Astrocyte (in vitro differentiated cells and primary cell): ENCODE measurements around the gene HSF2. TPM values are rescaled to one million over a fixed set of nuclear protein-coding genes. Genes with fewer than 3 reads are reported as not detected.

ENCODE experiments used
- DNase-seq: peaks from one replicate; pipeline ENCODE4 v3.0.0-alpha.2; 2010; ENCODE audit warnings: low read depth
- FAIRE-seq: peaks from 2 replicates; lab custom pipeline; 2011; peaks lifted over from hg19 to GRCh38; lab: Jason Lieb, UNC
- H2AFZ ChIP-seq: 2 replicates; pipeline ENCODE4 v1.6.0; 2012; ENCODE audit warnings: low read depth, low read length, inconsistent platforms
- H3K27ac ChIP-seq: 2 replicates; pipeline ENCODE4 v1.5.1; 2011; ENCODE audit warnings: low read depth, low read length, inconsistent platforms
- H3K27me3 ChIP-seq: 2 replicates; pipeline ENCODE4 v1.6.0; 2011; ENCODE audit warnings: low read length, inconsistent platforms; ENCODE audit not compliant: insufficient read depth
- H3K36me3 ChIP-seq: 2 replicates; pipeline ENCODE4 v1.5.1; 2011; ENCODE audit warnings: low read length, inconsistent platforms; ENCODE audit not compliant: insufficient read depth
- H3K4me1 ChIP-seq: 2 replicates; pipeline ENCODE4 v1.5.1; 2011; ENCODE audit warnings: low read length, inconsistent platforms; ENCODE audit not compliant: insufficient read depth
- H3K4me2 ChIP-seq: 2 replicates; pipeline ENCODE4 v1.6.0; 2012; ENCODE audit warnings: low read length, inconsistent platforms
- H3K4me3 ChIP-seq: 2 replicates; pipeline ENCODE4 v1.5.1; 2011; ENCODE audit warnings: low read depth, mild to moderate bottlenecking, low read length, inconsistent platforms; ENCODE audit not compliant: insufficient read depth
- H3K79me2 ChIP-seq: 2 replicates; pipeline ENCODE4 v1.6.0; 2012; ENCODE audit warnings: mild to moderate bottlenecking, low read length, inconsistent platforms; ENCODE audit not compliant: insufficient read depth
- H3K9ac ChIP-seq: 2 replicates; pipeline ENCODE4 v1.6.0; 2012; ENCODE audit warnings: mild to moderate bottlenecking, low read length, inconsistent platforms
- H3K9me3 ChIP-seq: 2 replicates; pipeline ENCODE4 v1.5.1; 2012; ENCODE audit warnings: low read depth, mild to moderate bottlenecking, low read length, inconsistent platforms; ENCODE audit not compliant: insufficient read depth
- H4K20me1 ChIP-seq: 2 replicates; pipeline ENCODE4 v1.6.0; 2012; ENCODE audit warnings: low read length, inconsistent platforms; ENCODE audit not compliant: insufficient read depth
- H3K27ac Mint-ChIP-seq: one replicate; pipeline ENCODE4 v1.8.0; 2021; ENCODE audit warnings: mild to moderate bottlenecking, mixed read lengths; ENCODE audit not compliant: unreplicated experiment
- H3K27me3 Mint-ChIP-seq: one replicate; pipeline ENCODE4 v1.8.0; 2021; ENCODE audit warnings: low read depth, mixed read lengths; ENCODE audit not compliant: unreplicated experiment
- H3K36me3 Mint-ChIP-seq: one replicate; pipeline ENCODE4 v1.8.0; 2021; ENCODE audit warnings: low read depth, mixed read lengths; ENCODE audit not compliant: unreplicated experiment
- H3K4me1 Mint-ChIP-seq: one replicate; pipeline ENCODE4 v1.8.0; 2021; ENCODE audit warnings: low read depth, mixed read lengths; ENCODE audit not compliant: unreplicated experiment
- H3K4me3 Mint-ChIP-seq: one replicate; pipeline ENCODE4 v1.8.0; 2021; ENCODE audit warnings: mild to moderate bottlenecking, moderate library complexity, mixed read lengths; ENCODE audit not compliant: unreplicated experiment
- H3K9me3 Mint-ChIP-seq: one replicate; pipeline ENCODE4 v1.8.0; 2021; ENCODE audit warnings: mild to moderate bottlenecking, mixed read lengths; ENCODE audit not compliant: unreplicated experiment
- CTCF ChIP-seq: IDR thresholded peaks from 2 replicates; pipeline ENCODE4 v1.5.1; 2011; ENCODE audit warnings: low read depth, mild to moderate bottlenecking, inconsistent platforms, low read length, moderate library complexity; ENCODE audit not compliant: insufficient read depth
- EZH2 ChIP-seq: IDR thresholded peaks from 2 replicates; pipeline ENCODE4 v1.6.1; 2012; ENCODE audit warnings: mild to moderate bottlenecking, low read length, inconsistent platforms; ENCODE audit not compliant: insufficient read depth
- total RNA-seq: library from RNA; stranded (reverse); gene quantifications from 2 replicates; pipeline ENCODE4 v1.2.1, GENCODE V29; 2021

The HSF2 gene
- total RNA-seq, 1 donor from 2014 or later: 9.2 TPM

GRCh38 chr6:122445274-122445673 lies 45.8 kb downstream of the HSF2 start:
- Histone ChIP-seq H3K27me3 (no peaks in the 10 kb centered on the region), H3K9me3 (no peaks in the 10 kb centered on the region), H4K20me1 (peaks cover 9% of the 10 kb centered on the region), H3K79me2 (peaks cover 7% of the 10 kb centered on the region), H3K36me3 (peaks cover 37% of the 10 kb centered on the region), H3K4me1 (no peaks in the 10 kb centered on the region), H3K4me2 (no peak overlapping the region), H2AFZ (no peak overlapping the region), H3K27ac (no peak overlapping the region), H3K4me3 (no peak overlapping the region), H3K9ac (no peak overlapping the region)
- Mint-ChIP-seq H3K27me3 (no peaks in the 10 kb centered on the region), H3K4me3 (no peak overlapping the region), H3K27ac (no peak overlapping the region), H3K36me3 (peaks cover 20% of the 10 kb centered on the region), H3K4me1 (peaks cover 7% of the 10 kb centered on the region), H3K9me3 (no peaks in the 10 kb centered on the region)
- DNase-seq (no peak), FAIRE-seq (no peak)
- TF ChIP-seq CTCF (no peak), EZH2 (no peak)

DNA sequence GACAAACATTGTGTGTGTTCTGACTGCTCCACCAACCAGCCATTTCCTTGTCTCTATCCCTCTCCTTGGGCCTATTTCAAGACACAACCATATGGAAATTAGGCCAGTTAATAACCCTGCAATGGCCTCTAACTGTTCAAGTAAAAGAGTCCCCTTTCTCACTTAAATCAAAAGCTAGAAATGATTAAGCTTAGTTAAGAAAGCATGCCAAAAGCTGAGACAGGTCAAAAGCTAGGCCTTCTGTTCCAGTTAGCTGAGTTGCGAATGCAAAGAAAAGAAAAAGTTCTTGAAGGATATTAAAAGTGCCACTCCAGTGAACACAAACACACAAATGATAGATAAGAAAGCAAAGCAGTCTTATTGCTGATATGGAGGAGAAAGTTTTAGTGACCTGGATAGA lies 49.6 kb downstream of the HSF2 start:
- Mint-ChIP-seq H3K36me3 (peaks cover 13% of the 10 kb centered on the region), H3K4me1 (peaks cover 7% of the 10 kb centered on the region), H3K9me3 (no peaks in the 10 kb centered on the region), H3K27ac (no peak overlapping the region), H3K27me3 (no peaks in the 10 kb centered on the region), H3K4me3 (no peak overlapping the region)
- peaks cover 55% of the 10 kb centered on the region for H3K36me3 ChIP-seq
- H3K9me3 ChIP-seq: no peaks in the 10 kb centered on the region
- FAIRE-seq (no peak), DNase-seq (no peak)
- H4K20me1 ChIP-seq: peaks cover 13% of the 10 kb centered on the region
- no peak for TF ChIP-seq CTCF
- no peak overlapping the region for H2AFZ ChIP-seq
- no peaks in the 10 kb centered on the region for H3K4me1 ChIP-seq
- H3K4me3 ChIP-seq: no peak overlapping the region
- no peak overlapping the region for H3K27ac ChIP-seq
- H3K27me3 ChIP-seq: no peaks in the 10 kb centered on the region
- H3K79me2 ChIP-seq: peaks cover 11% of the 10 kb centered on the region
- H3K4me2 ChIP-seq: no peak overlapping the region
- no peak overlapping the region for H3K9ac ChIP-seq

DNA sequence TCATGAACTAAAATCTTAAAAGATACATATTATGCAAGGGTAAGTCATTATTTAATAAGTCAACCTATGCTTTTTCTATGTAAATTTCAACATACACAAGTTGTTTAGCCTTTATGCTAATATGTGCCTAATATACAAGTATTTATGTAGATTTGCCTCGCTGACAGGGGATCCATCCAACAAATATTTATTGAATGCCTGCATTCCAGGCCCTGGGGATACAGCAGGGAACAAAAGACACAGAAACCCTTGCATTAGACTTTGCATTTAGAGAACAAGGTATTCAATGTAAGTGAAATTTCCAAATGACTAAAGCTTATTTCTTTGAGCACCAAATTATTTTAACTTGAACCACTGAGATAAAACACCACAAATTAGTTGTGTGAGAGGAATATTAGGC lies 53.1 kb downstream of the HSF2 start:
- TF ChIP-seq EZH2 (no peak), CTCF (no peak)
- peaks cover 32% of the 10 kb centered on the region for H3K79me2 ChIP-seq
- H3K9me3 Mint-ChIP-seq: no peaks in the 10 kb centered on the region
- peaks cover 52% of the 10 kb centered on the region for H3K36me3 ChIP-seq
- H3K36me3 Mint-ChIP-seq: peaks cover 19% of the 10 kb centered on the region
- H3K27ac Mint-ChIP-seq: no peak overlapping the region
- H3K9ac ChIP-seq: no peak overlapping the region
- no peaks in the 10 kb centered on the region for H3K27me3 ChIP-seq
- H3K4me1 ChIP-seq: no peaks in the 10 kb centered on the region
- peaks cover 16% of the 10 kb centered on the region for H4K20me1 ChIP-seq
- no peak overlapping the region for H3K4me3 Mint-ChIP-seq
- H3K27me3 Mint-ChIP-seq: no peaks in the 10 kb centered on the region
- peaks cover 2% of the 10 kb centered on the region for H3K4me1 Mint-ChIP-seq
- H3K4me3 ChIP-seq: no peak overlapping the region
- no peak overlapping the region for H2AFZ ChIP-seq
- no peaks in the 10 kb centered on the region for H3K9me3 ChIP-seq
- H3K4me2 ChIP-seq: no peak overlapping the region
- H3K27ac ChIP-seq: no peak overlapping the region
- DNase-seq: no peak
- no peak for FAIRE-seq
